GM19452 (cell line): Measurements from ENCODE around the gene MTX3.

Experiments used
- ATAC-seq: cut with Tn5 transposase; IDR thresholded peaks from one replicate; pipeline ENCODE4 v1.9.1; 2021; ENCODE audit not compliant: unreplicated experiment

The MTX3 gene

DNA sequence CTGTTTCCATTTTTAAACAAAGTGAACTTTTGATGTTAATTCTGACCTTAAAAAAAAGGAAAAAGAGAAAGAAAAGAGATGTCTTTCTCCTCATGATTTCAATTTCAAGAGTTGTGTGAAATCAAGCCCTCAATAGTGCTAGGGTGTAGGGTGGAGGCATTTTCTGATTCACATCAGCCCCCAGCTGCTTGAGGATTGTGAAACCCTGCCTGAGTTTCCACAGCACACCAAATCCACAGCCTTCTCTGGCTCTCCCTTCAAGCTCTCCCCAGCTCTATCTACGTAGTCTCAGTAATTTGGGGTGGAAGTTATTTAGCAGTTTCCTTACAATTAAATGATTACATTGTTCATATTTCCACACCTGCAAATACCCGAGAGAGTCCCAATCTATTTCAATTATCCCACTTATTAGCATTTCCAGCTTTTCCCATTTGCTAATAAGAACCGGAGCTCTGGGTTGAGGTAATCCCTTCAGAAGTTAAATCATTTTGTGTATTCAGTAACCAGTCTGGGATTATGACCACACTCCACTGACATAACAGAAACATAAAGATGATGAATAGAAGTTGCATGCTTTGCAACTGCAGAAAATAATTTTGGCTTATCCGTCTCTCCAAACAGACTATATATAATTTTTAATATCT, 54.9 kb downstream of the MTX3 start:
- no peak for ATAC-seq

DNA sequence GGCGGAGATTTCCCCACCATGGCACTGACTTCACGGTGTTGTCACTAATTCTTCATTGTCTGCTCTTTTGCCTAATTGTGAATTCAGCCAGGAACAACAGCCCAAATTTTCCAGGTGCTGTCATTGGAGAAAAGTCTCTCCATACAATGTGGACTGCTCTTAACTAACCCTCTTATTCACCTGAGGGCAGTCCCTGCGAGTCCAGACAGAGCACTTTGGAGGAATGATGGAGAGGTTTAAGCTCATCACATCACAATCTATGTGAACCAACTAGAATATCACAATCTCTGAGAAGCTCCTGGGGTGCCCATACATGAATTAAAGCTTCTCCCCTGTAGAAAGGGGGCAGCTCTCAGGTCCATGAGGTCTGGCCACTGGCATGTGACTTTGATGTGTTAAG, 56.4 kb downstream of the MTX3 start:
- no peak for ATAC-seq

DNA sequence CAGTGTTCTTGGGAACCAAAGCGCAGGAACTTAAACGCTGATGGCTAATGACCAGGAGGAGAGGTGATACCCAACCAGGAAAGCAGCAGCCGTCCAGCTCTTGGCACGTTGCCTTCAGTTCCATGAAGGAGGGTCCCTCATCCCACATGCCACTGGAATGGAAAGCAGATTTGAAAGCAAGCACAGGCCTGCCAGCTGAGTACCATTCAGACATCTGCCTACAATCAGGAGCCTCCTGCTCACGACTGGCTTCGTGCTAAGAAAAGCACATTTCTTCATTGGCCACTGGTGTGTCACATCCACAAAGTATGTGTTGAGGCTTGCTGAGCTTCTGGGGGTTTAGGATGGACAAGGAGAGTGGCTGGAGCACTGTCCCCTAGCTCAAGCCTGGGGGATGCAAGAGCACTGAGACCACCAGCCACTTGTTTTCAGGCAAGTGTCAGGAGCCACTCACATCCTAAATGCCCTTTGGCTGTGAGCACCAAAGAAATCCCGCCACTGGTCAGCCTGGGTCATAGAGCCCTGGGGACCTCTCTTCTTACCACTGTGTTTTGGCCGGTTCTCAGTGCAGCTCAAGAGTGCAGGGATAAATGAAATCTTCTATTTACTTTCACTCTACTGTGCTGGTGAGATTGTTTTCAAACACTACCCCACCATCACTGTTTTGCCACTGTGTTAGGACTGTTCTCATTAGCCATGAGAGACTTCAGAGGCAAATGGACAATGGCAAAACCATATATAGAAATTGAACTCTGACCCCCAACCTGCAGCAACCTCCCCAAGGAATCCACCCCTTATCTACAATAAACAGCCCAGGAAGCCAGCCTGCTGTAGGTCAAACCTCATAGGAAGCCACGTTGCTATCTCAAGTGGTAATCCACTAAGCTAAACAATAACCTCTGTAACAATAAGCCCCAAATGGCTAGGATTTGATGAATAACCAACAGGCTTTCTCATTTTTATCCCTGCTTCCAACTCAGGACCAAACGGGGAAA, 58.3 kb downstream of the MTX3 start:
- no peak for ATAC-seq

DNA sequence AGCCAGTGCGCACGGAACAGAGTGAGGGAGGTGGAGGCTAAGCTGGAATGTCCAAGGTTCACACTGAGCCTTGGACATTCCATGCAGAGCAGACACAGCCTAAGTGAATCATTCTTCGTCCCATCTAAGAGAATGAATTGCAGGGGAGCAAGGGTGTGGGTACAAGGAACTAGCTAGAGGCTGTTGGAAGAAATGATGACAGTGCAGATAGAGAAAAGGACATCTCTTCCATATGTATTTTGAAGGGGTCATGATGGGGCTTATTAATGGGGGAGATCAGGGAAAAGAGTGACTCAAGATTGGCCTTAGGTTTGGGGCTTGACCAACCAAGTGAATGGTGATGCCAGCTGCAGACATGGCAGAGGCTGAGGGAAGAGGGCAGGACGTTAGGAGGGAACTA, 59.2 kb downstream of the MTX3 start:
- ATAC-seq, result no peak

DNA sequence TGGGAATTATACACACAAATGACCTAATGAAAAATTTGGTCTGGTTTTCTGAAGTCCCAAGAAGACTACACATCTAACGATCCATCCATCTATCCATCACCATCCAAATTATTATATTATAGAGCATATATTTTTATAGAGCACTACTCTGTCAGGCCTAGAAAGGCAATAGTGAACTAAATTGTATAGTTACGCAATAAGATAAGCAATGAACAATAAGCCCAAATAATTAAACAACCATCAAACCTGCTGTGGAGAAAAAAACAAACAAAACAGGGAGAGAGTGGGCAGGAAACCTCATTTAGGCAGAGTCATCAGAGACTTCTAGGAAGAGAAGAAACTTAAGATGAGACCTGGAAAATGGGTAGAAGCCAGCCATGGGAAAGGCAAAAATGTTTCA, 59.7 kb downstream of the MTX3 start:
- no peak for ATAC-seq

DNA sequence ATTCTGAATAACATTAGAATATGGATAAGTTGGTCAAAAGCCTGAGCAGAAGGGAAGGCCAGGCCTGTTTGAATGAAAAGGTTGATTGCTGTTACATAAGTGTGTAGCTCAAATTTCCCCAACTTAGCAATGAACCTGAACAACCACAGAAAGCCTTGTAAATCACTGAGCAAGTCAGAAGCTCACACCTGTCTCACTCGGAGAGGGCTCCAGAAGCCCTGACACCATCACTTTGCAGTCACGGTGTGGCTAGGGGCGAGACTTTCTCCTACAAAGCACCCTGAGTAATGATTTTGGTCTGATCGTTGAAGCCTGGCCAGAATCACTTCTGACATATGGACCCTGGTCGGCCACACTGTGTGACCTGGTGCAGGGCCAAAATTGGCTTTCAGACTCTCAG, 62.0 kb downstream of the MTX3 start:
- no peak for ATAC-seq
